Cerebellar nuclear complex (tissue), 1 donor: Measurements from ENCODE around the gene MVD.

ENCODE experiments used
- DNase-seq, 2 experiments: peaks; one replicate each; lab custom pipeline; 2025; lab: John Stamatoyannopoulos, UW

The MVD gene

GRCh38 chr16:88697116-88697830, 34.4 kb upstream of the MVD start:
- no peak for DNase-seq

DNA sequence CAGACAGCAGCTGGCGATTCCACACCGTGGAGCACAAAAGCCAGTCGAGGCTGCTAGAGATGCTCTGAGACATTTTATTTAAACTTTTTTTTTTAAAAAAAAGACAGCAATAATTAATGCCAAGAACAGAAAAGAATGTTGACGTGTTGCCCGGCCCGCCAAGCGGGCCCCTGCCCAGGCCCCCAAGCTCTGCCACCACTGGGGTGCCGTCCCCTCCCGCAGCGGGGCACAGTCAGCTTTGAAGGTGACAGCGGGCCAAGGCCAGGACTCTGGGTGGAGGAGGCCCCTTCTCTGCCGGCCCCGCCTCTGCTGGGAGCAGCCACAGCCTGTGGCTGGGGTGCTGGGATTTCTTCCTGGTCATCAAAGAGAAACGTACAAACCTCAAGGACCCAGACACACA, 33.5 kb upstream of the MVD start:
- no peak for DNase-seq

DNA sequence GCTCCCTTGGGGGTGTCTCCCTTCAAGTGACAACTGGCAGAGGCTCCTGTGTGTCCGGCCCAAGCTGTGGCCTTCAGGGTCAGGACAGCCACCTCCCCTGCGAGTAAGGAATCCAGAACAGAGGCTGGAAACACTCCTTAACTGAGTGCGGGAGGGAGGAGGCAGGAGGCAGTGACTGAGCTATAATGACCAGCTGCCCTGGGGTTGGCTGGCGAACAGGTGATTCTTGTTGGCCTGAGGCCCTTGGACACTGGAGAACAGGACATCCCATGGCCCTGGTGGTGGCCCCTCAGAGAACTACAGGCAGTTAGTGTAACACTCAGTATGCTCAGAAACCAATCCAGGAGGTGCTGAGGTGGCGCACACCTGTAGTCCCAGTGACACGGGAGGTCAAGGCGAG, 32.9 kb upstream of the MVD start:
- DNase-seq, result no peak

GRCh38 chr16:88695218-88695617, 32.3 kb upstream of the MVD start:
- DNase-seq, result no peak

DNA sequence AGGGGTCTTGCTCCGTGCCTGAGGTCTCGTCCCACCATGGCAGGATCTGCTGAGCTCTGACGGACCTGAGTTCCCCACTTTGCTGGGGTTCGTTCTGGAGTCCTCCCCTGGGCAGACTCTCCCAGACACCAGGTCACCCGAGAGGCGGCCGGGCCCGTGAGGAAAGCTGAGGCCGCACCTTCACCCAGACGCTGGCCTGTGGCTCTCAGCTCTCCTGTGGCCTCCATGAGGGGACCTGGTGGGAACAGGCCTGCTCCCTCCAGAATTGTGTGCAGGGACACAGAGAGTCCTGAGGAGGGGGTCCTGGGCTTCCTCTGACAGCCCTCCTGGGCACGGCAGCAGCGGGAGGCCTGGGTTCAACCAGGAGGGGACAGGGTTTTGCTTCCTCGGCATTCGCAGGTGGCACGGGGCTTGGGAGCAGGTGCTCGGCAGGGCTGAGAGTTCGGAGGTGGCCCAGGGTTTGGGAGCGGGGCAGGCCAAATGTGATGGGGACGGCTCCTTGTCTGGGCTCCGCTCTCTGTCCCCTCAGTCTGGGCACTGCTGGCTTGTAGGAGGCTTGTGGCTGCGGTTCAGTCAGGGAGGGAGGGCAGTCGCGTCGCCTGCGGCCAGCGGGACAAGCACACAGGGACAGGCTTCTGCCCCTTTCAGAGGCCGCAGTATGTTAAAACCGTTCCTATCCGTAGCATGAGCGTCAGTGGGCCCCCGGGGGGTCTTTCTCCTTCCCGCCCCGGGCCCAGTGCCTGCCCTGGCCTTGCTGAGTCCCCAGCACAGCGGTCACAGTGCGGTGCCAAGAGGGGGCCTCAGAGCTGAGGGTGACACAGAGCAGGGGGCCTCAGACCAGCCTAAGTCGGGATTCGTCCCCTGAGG, 31.6 kb upstream of the MVD start:
- DNase-seq, result no peak

- DNase-seq, result no peak
Measured at GRCh38 chr16:88693420-88694177, 30.7 kb upstream of the MVD start.

DNA sequence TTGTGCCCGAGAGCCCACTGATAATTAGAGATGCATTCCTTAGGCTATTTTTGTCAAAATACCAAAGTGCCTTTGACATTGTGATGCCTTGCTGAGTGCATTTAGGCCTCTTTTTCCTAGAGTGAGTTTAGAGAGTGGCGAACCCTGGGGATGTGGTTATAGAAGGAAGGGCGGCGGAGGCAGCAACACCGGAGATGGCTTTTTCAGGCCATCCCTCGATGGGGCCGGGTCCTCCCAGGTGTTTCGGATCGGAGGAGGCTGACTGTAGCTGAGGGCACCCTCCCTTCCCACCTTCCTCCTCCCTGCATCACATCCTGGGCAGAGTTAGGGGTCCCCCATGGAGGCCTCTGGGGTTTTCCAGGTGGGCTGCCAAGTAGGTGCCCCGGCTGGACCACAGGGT, 30.0 kb upstream of the MVD start:
- no peak for DNase-seq

- no peak for DNase-seq
Measured at GRCh38 chr16:88691924-88692560, 29.2 kb upstream of the MVD start.

- DNase-seq, result no peak
Measured at GRCh38 chr16:88691129-88691813, 28.4 kb upstream of the MVD start.

DNA sequence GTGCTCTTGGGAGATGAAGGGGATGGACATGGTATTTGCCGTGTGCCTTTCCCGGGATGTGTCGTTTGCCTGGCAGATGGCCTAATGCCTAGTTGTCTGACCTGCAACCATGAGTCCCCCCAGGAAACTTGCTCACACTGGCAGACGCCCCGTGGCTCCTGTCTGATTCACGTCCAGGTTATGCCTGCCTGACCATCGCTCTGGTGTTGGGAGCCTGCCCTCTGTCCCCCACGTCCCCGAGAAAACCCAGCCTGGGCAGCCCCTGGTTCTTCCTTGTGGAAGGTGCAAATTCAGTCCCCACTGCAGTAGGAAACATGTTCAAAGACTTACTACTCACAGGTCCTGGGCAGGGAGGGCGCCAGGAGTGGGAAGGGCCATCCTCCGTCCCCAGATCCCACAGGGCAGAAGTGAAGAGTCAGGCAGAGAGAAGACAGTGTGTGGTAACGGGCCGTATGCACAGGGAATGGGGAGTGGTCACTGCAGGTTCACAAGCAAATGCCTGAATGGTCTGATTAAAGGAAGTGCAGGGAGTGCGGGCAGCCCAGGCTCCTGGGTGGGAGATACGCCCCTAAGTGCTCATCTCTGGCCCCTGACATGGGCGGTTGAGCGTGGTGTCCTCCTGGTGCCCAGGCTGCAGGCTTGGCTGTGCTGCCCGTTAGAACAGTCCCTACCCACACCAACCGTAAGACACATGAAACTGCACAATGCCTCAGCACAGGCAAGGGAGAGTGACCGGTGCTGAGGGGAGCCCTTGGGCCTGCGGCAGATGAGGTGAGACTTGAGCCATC, 27.6 kb upstream of the MVD start:
- no peak for DNase-seq

DNA sequence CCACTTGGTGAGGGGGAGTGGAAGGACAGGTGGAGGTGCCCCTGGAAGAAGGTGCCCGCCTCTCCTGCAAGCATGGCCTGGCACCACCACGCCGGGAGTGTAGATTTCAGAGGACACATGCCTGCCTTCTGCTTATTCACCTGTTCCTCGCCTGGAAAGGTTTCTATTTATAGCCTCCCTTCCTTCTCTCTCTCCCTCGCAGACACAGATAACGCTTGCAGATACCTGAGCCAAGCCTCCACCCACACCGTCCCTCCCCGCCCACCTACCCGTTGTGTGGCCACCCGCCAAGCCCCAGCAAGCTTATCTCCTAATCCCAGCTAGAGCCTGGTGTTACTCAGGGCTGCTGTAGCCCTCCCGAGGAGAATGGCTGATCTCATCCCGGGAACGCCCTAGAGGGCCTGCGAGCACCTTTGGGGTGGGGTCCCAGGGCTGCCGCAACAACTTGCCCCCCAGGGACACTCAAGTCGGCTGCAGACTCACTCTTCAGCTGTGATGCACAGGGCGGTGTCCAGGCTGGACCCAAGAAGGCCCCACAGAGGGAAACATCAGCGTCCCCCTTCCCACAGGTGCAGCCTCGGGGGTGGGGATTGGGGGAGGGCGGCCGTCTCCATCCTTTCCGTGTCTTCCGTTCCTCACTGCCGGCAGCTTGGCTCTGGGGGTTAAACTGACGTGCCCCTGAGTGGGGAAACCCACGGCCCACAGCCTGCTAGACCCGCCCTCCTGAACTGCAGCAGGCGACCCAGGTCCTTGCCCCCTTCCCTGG, 25.3 kb upstream of the MVD start:
- peak in 1 of 2 experiments; percentile 17 for DNase-seq

- DNase-seq, result no peak
Measured at GRCh38 chr16:88687676-88688012, 24.8 kb upstream of the MVD start.

GRCh38 chr16:88687254-88687576, 24.3 kb upstream of the MVD start:
- no peak for DNase-seq

DNA sequence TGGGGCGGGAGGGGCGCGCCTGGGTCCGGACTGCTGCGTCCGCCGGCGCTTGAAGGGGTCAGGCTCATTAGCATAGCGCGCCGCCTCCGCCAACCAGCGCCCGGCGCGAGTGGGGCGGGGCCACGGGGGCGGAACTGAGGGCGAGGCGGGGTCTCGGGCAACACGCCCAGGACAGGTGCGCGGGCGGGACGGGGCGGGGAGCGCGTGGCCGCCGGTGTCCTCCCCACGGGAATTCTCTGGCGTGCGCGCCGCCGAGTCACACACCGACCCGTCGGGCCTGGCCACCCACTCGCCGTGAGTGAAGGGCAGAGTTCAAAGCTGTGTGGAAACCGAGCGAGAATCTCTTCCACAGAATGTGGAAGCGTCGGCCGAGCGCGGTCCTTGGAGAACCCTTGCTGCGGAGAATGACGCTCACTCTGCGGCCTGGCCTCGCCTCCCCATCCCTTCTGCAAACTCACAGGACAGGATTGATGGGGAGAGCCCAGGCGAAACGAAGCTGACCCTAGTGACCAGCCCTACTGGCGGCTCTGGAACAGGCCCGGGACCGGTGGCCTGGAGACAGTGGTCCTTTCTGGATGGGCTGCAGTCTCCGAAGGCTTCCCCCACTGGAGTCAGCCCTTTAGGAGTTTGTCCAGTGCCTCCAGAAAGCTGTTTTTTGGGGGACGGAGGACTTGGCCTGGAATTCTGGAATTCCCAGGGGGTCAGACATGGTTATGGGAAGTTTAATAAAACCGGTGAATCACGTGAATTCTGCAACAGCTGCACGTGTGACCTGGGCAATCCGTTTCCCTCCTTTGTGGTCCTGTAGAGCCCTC, 23.8 kb upstream of the MVD start, which contains the start of gene SNAI3:
Gene SNAI3, minus strand, starts transcription at position 69 of the 815 bp plus-strand sequence. CDS start 101 bp downstream, outside the sequence.
- peak in 1 of 2 experiments; percentile 17 for DNase-seq

DNA sequence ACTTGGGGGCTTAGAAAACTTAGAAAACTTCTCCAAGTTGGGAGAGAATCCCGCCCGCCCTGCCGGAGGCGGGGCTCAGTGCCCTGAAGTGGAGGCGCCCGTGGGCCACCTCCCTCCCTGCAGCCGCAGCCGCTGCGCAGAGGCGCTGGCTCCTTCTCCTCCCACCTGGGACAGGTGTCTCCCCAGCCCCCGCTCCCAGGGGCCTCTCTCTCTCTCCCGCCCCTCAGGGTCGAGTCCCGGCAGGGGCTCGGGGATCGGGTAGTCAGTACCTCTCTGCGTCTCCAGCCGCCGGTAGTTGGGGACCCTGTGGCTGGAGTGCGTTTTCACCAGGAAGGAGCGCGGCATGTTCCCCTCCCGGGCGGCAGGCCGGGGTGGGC, 23.2 kb upstream of the MVD start:
- DNase-seq, result no peak

GRCh38 chr16:88685156-88686061, 22.5 kb upstream of the MVD start:
- DNase-seq, result no peak

DNA sequence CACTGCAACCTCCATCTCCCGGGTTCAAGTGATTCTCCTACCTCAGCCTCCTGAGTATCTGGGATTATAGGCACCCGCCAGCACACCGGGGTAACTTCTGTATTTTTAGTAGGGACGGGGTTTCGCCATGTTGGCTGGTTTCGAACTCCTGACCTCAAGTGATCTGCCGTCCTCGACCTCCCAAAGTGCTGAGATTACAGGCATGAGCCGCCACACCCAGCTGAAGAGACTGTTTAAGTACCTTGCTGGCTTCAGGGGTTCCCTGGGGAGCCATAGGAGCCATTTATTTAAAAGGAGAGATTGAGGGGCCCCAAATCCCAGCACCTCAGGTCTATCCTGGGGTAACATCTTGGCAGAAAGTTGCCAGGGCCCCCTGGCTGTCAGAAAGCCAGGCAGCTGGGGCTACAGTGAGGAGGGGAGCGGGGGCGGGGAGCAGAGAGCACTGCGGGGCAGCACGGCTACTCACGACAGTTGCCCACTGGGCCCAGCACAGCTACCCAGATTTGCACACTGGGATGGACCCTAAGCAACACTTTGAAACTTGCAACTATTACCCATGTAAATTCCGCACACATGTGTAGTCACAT, 21.8 kb upstream of the MVD start:
- DNase-seq, result no peak
